K562 (cell line): ENCODE measurements around the gene ZFP69. TPM values are rescaled to one million over a fixed set of nuclear protein-coding genes. Genes with fewer than 3 reads are reported as not detected.

Experiments
- ADNP ChIP-seq: fragments of 200-800 bp; sonication (Bioruptor generic); IDR thresholded peaks from 2 replicates; pipeline ENCODE4 v1.6.1; 2016; ENCODE audit warnings: missing genetic modification characterization, missing compliant biosample characterization
- AFF4 ChIP-seq: sonication (generic); formaldehyde crosslinking; IDR thresholded peaks from 2 replicates; pipeline ENCODE4 v1.8.0; 2023; ENCODE audit warnings: mild to moderate bottlenecking, missing genetic modification reagents
- BCL6 ChIP-seq: fragments of 250-450 bp; sonication (Bioruptor Pico); IDR thresholded peaks from 2 replicates; pipeline ENCODE4 v1.4.0; 2020
- BRD9 ChIP-seq: fragments of 450-650 bp; IDR thresholded peaks from 2 replicates; pipeline ENCODE4 v1.6.1; 2018; ENCODE audit warnings: low read depth; ENCODE audit not compliant: partially characterized antibody
- CBX2 ChIP-seq: fragments of 200-600 bp; sonication (generic); IDR thresholded peaks from one replicate; pipeline ENCODE4 v1.6.1; 2012; ENCODE audit warnings: mild to moderate bottlenecking, low read length, inconsistent platforms; ENCODE audit not compliant: insufficient read depth, poor library complexity, severe bottlenecking
- EP400 ChIP-seq: fragments of 450-650 bp; IDR thresholded peaks from 2 replicates; pipeline ENCODE4 v1.6.1; 2017; ENCODE audit warnings: antibody characterized with exemption, mild to moderate bottlenecking, moderate library complexity
- HDGF ChIP-seq: fragments of 450-650 bp; IDR thresholded peaks from 2 replicates; pipeline ENCODE4 v1.6.1; 2016
- MAX ChIP-seq: sonication (generic); formaldehyde crosslinking; IDR thresholded peaks from 2 replicates; pipeline ENCODE4 v1.9.0; 2022; ENCODE audit warnings: mild to moderate bottlenecking, missing genetic modification reagents
- NCOR1 ChIP-seq: fragments of 450-650 bp; IDR thresholded peaks from 2 replicates; pipeline ENCODE4 v1.6.1; 2016; ENCODE audit warnings: mild to moderate bottlenecking, moderate library complexity
- NFE2L1 ChIP-seq: fragments of 450-650 bp; IDR thresholded peaks from 2 replicates; pipeline ENCODE4 v1.6.1; 2016; ENCODE audit warnings: missing genetic modification characterization, low read depth, mild to moderate bottlenecking, missing compliant biosample characterization, moderate library complexity, borderline replicate concordance
- NR2C1 ChIP-seq, 2 experiments: fragments of 450-650 bp; IDR thresholded peaks; 2 replicates each; pipeline ENCODE4 v1.6.1; 2017; ENCODE audit warnings: mild to moderate bottlenecking in 2 of 2, antibody characterized with exemption in 1 of 2, inconsistent platforms in 1 of 2, missing compliant biosample characterization in 1 of 2, missing genetic modification characterization in 1 of 2
- NR2F6 ChIP-seq: fragments of 450-650 bp; formaldehyde crosslinking; IDR thresholded peaks from 2 replicates; pipeline ENCODE4 v1.4.0; 2020; ENCODE audit warnings: mild to moderate bottlenecking
- PML ChIP-seq: IDR thresholded peaks from 2 replicates; pipeline ENCODE4 v1.6.1; 2012; ENCODE audit warnings: low read length, inconsistent platforms
- PREB ChIP-seq: sonication (generic); formaldehyde crosslinking; IDR thresholded peaks from 2 replicates; pipeline ENCODE4 v1.8.1; 2023; ENCODE audit warnings: mild to moderate bottlenecking, missing genetic modification reagents
- SIRT6 ChIP-seq: IDR thresholded peaks from one replicate; pipeline ENCODE4 v1.6.1; 2012; ENCODE audit warnings: low read depth, mild to moderate bottlenecking, control low read depth, inconsistent platforms, low read length, moderate library complexity
- SLC30A9 ChIP-seq: fragments of 250-450 bp; sonication (Bioruptor Pico); IDR thresholded peaks from 2 replicates; pipeline ENCODE4 v1.8.0; 2022; ENCODE audit warnings: mild to moderate bottlenecking, moderate library complexity
- SP2 ChIP-seq: IDR thresholded peaks from 2 replicates; pipeline ENCODE4 v1.6.1; 2011; ENCODE audit warnings: mild to moderate bottlenecking, low read depth, low read length, moderate library complexity; ENCODE audit not compliant: poor library complexity, severe bottlenecking; ENCODE audit errors: extremely low read depth
- TBL1XR1 ChIP-seq, 2 experiments: IDR thresholded peaks; 2 replicates each; pipeline ENCODE4 v1.6.1; 2012; ENCODE audit warnings: improper control_type of control experiment in 2 of 2, low read length in 2 of 2, mild to moderate bottlenecking in 1 of 2
- TRIM24 ChIP-seq, 2 experiments: fragments of 450-650 bp; IDR thresholded peaks; 2 replicates each; pipeline ENCODE4 v1.6.1; 2016
- U2AF1 ChIP-seq: fragments of 200-400 bp; formaldehyde crosslinking; optimal IDR thresholded peaks from 2 replicates; pipeline ENCODE3; 2017; ENCODE audit warnings: mild to moderate bottlenecking, low read depth, low read length, moderate library complexity
- ZKSCAN3 ChIP-seq: fragments of 250-450 bp; sonication (Bioruptor Pico); IDR thresholded peaks from 2 replicates; pipeline ENCODE4 v1.4.0; 2020
- ZNF431 ChIP-seq: sonication (generic); formaldehyde crosslinking; IDR thresholded peaks from 2 replicates; pipeline ENCODE4 v1.8.0; 2022; ENCODE audit warnings: mild to moderate bottlenecking, missing genetic modification reagents
- ZNF583 ChIP-seq: fragments of 250-450 bp; sonication (Bioruptor Pico); IDR thresholded peaks from 2 replicates; pipeline ENCODE4 v1.4.0; 2020
- ZNF778 ChIP-seq: fragments of 450-650 bp; formaldehyde crosslinking; IDR thresholded peaks from 2 replicates; pipeline ENCODE4 v1.4.0; 2020; ENCODE audit warnings: mild to moderate bottlenecking, moderate library complexity
- polyA plus RNA-seq, 8 experiments: library from polyadenylated mRNA; depleted of rRNA in 4 of 8; stranded (reverse) in 5 of 8; unstranded in 3 of 8; fragments of >200 nt; fragmentation: Nextera tagmentation in 2 of 8; fragmentation: Illumina TruSeq in 1 of 8; extraction: Ambion mirVana in 2 of 8; extraction: Trizol in 1 of 8; gene quantifications; 2 replicates each; pipeline versions ENCODE4 v1.2.1 to v1.2.3, GENCODE V29; 2011 to 2014; ENCODE audit warnings: inconsistent platforms in 1 of 8, missing spikeins in 1 of 8
- total RNA-seq, 7 experiments: library from RNA; depleted of rRNA in 6 of 7; stranded (reverse); fragments of >200 nt in 6 of 7; fragmentation: Illumina TruSeq in 2 of 7; extraction: Trizol in 2 of 7; gene quantifications; 2 replicates each; pipeline versions ENCODE4 v1.2.1 to v1.2.3, GENCODE V29; 2011 to 2021; ENCODE audit warnings: low replicate concordance in 1 of 7

Gene ZFP69
- total and polyA plus RNA-seq, 9 of the 15 experiments (the other 6 are each of a cell fraction or from before 2014, with no cell fraction given): 2.0 to 8.4 (median 5.7) TPM

- TF ChIP-seq TBL1XR1 (IDR thresholded peaks at IDR 0.05; ENCODE audit: low read length in 2 of 2) (peak in 1 of 2 experiments; percentile 22; a peak in 1 of 4 replicates), NR2F6 (CRISPR knock-in tag) (no peak), ZNF431 (CRISPR knock-in tag) (no peak), NCOR1 (peak; percentile 6; the same call in 1 of the 2 replicates), EP400 (no peak), HDGF (peak; percentile 43; the same call in 1 of the 2 replicates), TRIM24 (IDR thresholded peaks at IDR 0.05) (0 out of 4 replicates have a peak, but pooled peaks have one; percentile 13 to 14), NR2C1 (IDR thresholded peaks at IDR 0.05) (0 out of 2 replicates have a peak, but pooled peaks have one; percentile 41), NR2C1 (tag; IDR thresholded peaks at IDR 0.05) (no peak), ZKSCAN3 (CRISPR knock-in tag) (no peak), BRD9 (peak; percentile 77), SIRT6 (no peak), PML (no peak), BCL6 (CRISPR knock-in tag) (no peak), SLC30A9 (CRISPR knock-in tag) (no peak), SP2 (no peak), AFF4 (CRISPR knock-in tag) (no peak), MAX (CRISPR knock-in tag) (no peak), U2AF1 (no peak), PREB (CRISPR knock-in tag) (no peak), CBX2 (no peak), NFE2L1 (no peak), ZNF583 (CRISPR knock-in tag) (no peak), ADNP (no peak), ZNF778 (CRISPR knock-in tag) (no peak)
Measured at GRCh38 chr1:40530735-40531380, 53.8 kb downstream of the ZFP69 start (continued).
